ENCODE measurements around the gene RPP25L. TPM values are rescaled to one million over a fixed set of nuclear protein-coding genes. Genes with fewer than 3 reads are reported as not detected.

The RPP25L gene
- total RNA-seq, 1 donor from 2014 or later, result 24.5 TPM

- H3K27ac Mint-ChIP-seq, result peak overlapping the region; percentile 13
- peaks cover 28% of the 10 kb centered on the region for H3K4me1 Mint-ChIP-seq
These were observed 41.5 kb downstream of the RPP25L start for GRCh38 chr9:34570376-34570775.

GRCh38 chr9:34568774-34569173, 43.1 kb downstream of the RPP25L start:
- no peak for TF ChIP-seq CTCF (IDR thresholded peaks at IDR 0.05; ENCODE audit: unreplicated experiment)
- H3K4me1 Mint-ChIP-seq, result peaks cover 27% of the 10 kb centered on the region
- no peak overlapping the region for H3K4me3 Mint-ChIP-seq
- peaks cover 2% of the 10 kb centered on the region for H3K36me3 Mint-ChIP-seq
- DNase-seq (ENCODE audit: low spot score in 2 of 2, unreplicated experiment in 2 of 2), result no peak
- no peak overlapping the region for H3K27ac Mint-ChIP-seq
- peaks cover 43% of the 10 kb centered on the region for H3K27me3 Mint-ChIP-seq (ENCODE audit: low read depth)
- no peaks in the 10 kb centered on the region for H3K9me3 Mint-ChIP-seq

More at GRCh38 chr9:34570376-34570775, 41.5 kb downstream of the RPP25L start:
- no peak for DNase-seq (ENCODE audit: low spot score in 2 of 2, unreplicated experiment in 2 of 2)
- no peak overlapping the region for H3K4me3 Mint-ChIP-seq
- H3K36me3 Mint-ChIP-seq, result peaks cover 2% of the 10 kb centered on the region
- peaks cover 39% of the 10 kb centered on the region for H3K27me3 Mint-ChIP-seq (ENCODE audit: low read depth)
- no peaks in the 10 kb centered on the region for H3K9me3 Mint-ChIP-seq
- TF ChIP-seq CTCF (IDR thresholded peaks at IDR 0.05; ENCODE audit: unreplicated experiment), result no peak

GRCh38 chr9:34568133-34568532, 43.8 kb downstream of the RPP25L start:
- no peak overlapping the region for H3K27ac Mint-ChIP-seq
- H3K4me1 Mint-ChIP-seq, result peaks cover 24% of the 10 kb centered on the region
- H3K9me3 Mint-ChIP-seq, result no peaks in the 10 kb centered on the region
- no peak for TF ChIP-seq CTCF (IDR thresholded peaks at IDR 0.05; ENCODE audit: unreplicated experiment)
- H3K36me3 Mint-ChIP-seq, result peaks cover 2% of the 10 kb centered on the region
- no peak overlapping the region for H3K4me3 Mint-ChIP-seq
- DNase-seq (ENCODE audit: low spot score in 2 of 2, unreplicated experiment in 2 of 2), result no peak
- H3K27me3 Mint-ChIP-seq (ENCODE audit: low read depth), result peaks cover 43% of the 10 kb centered on the region

GRCh38 chr9:34566972-34567371, 44.9 kb downstream of the RPP25L start:
- DNase-seq (ENCODE audit: low spot score in 2 of 2, unreplicated experiment in 2 of 2), result no peak
- no peak overlapping the region for H3K27ac Mint-ChIP-seq
- peaks cover 3% of the 10 kb centered on the region for H3K9me3 Mint-ChIP-seq
- peaks cover 48% of the 10 kb centered on the region for H3K27me3 Mint-ChIP-seq (ENCODE audit: low read depth)
- H3K4me1 Mint-ChIP-seq, result peaks cover 24% of the 10 kb centered on the region
- TF ChIP-seq CTCF (IDR thresholded peaks at IDR 0.05; ENCODE audit: unreplicated experiment), result no peak
- peaks cover 5% of the 10 kb centered on the region for H3K36me3 Mint-ChIP-seq
- no peak overlapping the region for H3K4me3 Mint-ChIP-seq

GRCh38 chr9:34566322-34566721, 45.6 kb downstream of the RPP25L start:
- peaks cover 20% of the 10 kb centered on the region for H3K4me1 Mint-ChIP-seq
- H3K27me3 Mint-ChIP-seq (ENCODE audit: low read depth), result peaks cover 45% of the 10 kb centered on the region
- peaks cover 5% of the 10 kb centered on the region for H3K36me3 Mint-ChIP-seq
- no peak overlapping the region for H3K27ac Mint-ChIP-seq
- no peak for TF ChIP-seq CTCF (IDR thresholded peaks at IDR 0.05; ENCODE audit: unreplicated experiment)
- DNase-seq (ENCODE audit: low spot score in 2 of 2, unreplicated experiment in 2 of 2), result no peak
- no peak overlapping the region for H3K4me3 Mint-ChIP-seq
- peaks cover 3% of the 10 kb centered on the region for H3K9me3 Mint-ChIP-seq

GRCh38 chr9:34565856-34566255, 46.0 kb downstream of the RPP25L start:
- no peak for DNase-seq (ENCODE audit: low spot score in 2 of 2, unreplicated experiment in 2 of 2)
- Mint-ChIP-seq H3K27ac (no peak overlapping the region), H3K4me3 (no peak overlapping the region), H3K9me3 (peaks cover 3% of the 10 kb centered on the region), H3K27me3 (ENCODE audit: low read depth) (peaks cover 45% of the 10 kb centered on the region), H3K36me3 (peaks cover 5% of the 10 kb centered on the region), H3K4me1 (peaks cover 19% of the 10 kb centered on the region)
- no peak for TF ChIP-seq CTCF (IDR thresholded peaks at IDR 0.05; ENCODE audit: unreplicated experiment)

Measured in mesothelial cell of epicardium (in vitro differentiated cells).